HCT116 (cell line): ENCODE measurements around the gene DHX36. TPM values are rescaled to one million over a fixed set of nuclear protein-coding genes. Genes with fewer than 3 reads are reported as not detected.

Source experiments
- ATAC-seq: fragments of 200-7000 bp; cut with Tn5 transposase; 2 replicates; pipeline ENCODE4 v1.9.1; 2020; ENCODE audit warnings: mild to moderate bottlenecking, moderate library complexity
- BruUV-seq: library from RNA; stranded (reverse); fragments of 400-500 nt; replicated peaks from 2 replicates; lab custom pipeline; 2021; lab: Mats Ljungman, UMichigan
- CTCF ChIA-PET: fragments of 300-600 bp; sonication (Branson Sonifier 250); formaldehyde crosslinking; loops from one replicate; lab custom pipeline; 2021; ENCODE audit warnings: antibody characterized with exemption; lab: Charles Lee
- POLR2A ChIA-PET: fragments of 300-600, 350-600 bp; sonication (Branson Sonifier 250); formaldehyde crosslinking; loops from one replicate; lab custom pipeline; 2021; ENCODE audit warnings: antibody characterized with exemption; lab: Charles Lee
- RAD21 ChIA-PET, 2 experiments: fragments of 300-600 bp; sonication (Branson Sonifier 250); formaldehyde crosslinking; loops; one replicate each; lab custom pipeline; 2023; ENCODE audit warnings: low total read pairs in 2 of 2; ENCODE audit not compliant: uncharacterized antibody in 2 of 2, unreplicated experiment in 2 of 2, low non-redundant PET in 1 of 2; lab: Charles Lee
- DNase-seq: peaks from one replicate; pipeline ENCODE4 v3.0.0-alpha.2; 2010; ENCODE audit warnings: low read depth, low spot score
- H2AFZ ChIP-seq: fragments of 200-600 bp; shearing (Covaris generic), sonication (generic); 2 replicates; pipeline ENCODE4 v1.6.1; 2017; ENCODE audit warnings: low read depth, mixed run types, mixed read lengths, antibody characterized with exemption, low read length; ENCODE audit not compliant: poor library complexity, severe bottlenecking
- H3K27ac ChIP-seq: 2 replicates; pipeline ENCODE4 v1.5.1; 2012; ENCODE audit warnings: low read depth, low read length
- H3K27me3 ChIP-seq: fragments of 200-600 bp; sonication (generic); 2 replicates; pipeline ENCODE4 v1.6.1; 2016; ENCODE audit warnings: mixed run types, low read length, mixed read lengths; ENCODE audit not compliant: insufficient read depth
- H3K36me3 ChIP-seq, 2 experiments: fragments of 200-500 bp in 1 of 2; fragments of 200-600 bp in 1 of 2; sonication (Bioruptor generic) in 1 of 2; sonication (generic) in 1 of 2; 2 replicates each; pipeline versions ENCODE4 v1.5.1 to v1.6.1; 2014 to 2016; ENCODE audit warnings: low read length in 2 of 2, inconsistent platforms in 1 of 2, mixed read lengths in 1 of 2, mixed run types in 1 of 2; ENCODE audit not compliant: insufficient read depth in 2 of 2, control insufficient read depth in 1 of 2
- H3K4me1 ChIP-seq, 2 experiments: fragments of 200-600 bp in 1 of 2; sonication (generic) in 1 of 2; 2 replicates each; pipeline versions ENCODE4 v1.5.1 to v1.6.1; 2012 to 2017; ENCODE audit warnings: low read length in 2 of 2, inconsistent platforms in 1 of 2, mild to moderate bottlenecking in 1 of 2, mixed read lengths in 1 of 2, mixed run types in 1 of 2, moderate library complexity in 1 of 2; ENCODE audit not compliant: insufficient read depth in 2 of 2, control insufficient read depth in 1 of 2
- H3K4me2 ChIP-seq: fragments of 200-600 bp; sonication (generic); 2 replicates; pipeline ENCODE4 v1.6.1; 2017; ENCODE audit warnings: mixed run types, low read length, mixed read lengths
- H3K4me3 ChIP-seq, 2 experiments: fragments of 200-600 bp in 1 of 2; sonication (generic) in 1 of 2; replicated peaks in 1 of 2; 2 replicates each; pipeline ENCODE4 v1.5.1; 2011 to 2016; ENCODE audit warnings: low read length in 2 of 2, control low read depth in 1 of 2, low read depth in 1 of 2, mild to moderate bottlenecking in 1 of 2, mixed read lengths in 1 of 2, mixed run types in 1 of 2
- H3K79me2 ChIP-seq: fragments of 200-600 bp; sonication (generic); 2 replicates; pipeline ENCODE4 v1.6.1; 2017; ENCODE audit warnings: mild to moderate bottlenecking, mixed run types, low read length, moderate library complexity, mixed read lengths; ENCODE audit not compliant: insufficient read depth
- H3K9ac ChIP-seq: fragments of 200-600 bp; sonication (generic); 2 replicates; pipeline ENCODE4 v1.6.1; 2016; ENCODE audit warnings: low read length, mixed read lengths
- H3K9me2 ChIP-seq: fragments of 200-600 bp; sonication (generic), shearing (Covaris generic); 2 replicates; pipeline ENCODE4 v1.6.1; 2017; ENCODE audit warnings: mixed run types, mild to moderate bottlenecking, moderate library complexity; ENCODE audit not compliant: insufficient read depth
- H3K9me3 ChIP-seq, 2 experiments: fragments of 200-500 bp in 1 of 2; fragments of 200-600 bp in 1 of 2; sonication (Bioruptor generic) in 1 of 2; sonication (generic) in 1 of 2; 2 replicates each; pipeline ENCODE4 v1.6.1; 2014 to 2017; ENCODE audit warnings: low read length in 2 of 2, mixed read lengths in 2 of 2, inconsistent platforms in 1 of 2, low read depth in 1 of 2, mild to moderate bottlenecking in 1 of 2, mixed run types in 1 of 2, moderate library complexity in 1 of 2; ENCODE audit not compliant: control insufficient read depth in 1 of 2, insufficient read depth in 1 of 2
- H4K20me1 ChIP-seq: fragments of 200-600 bp; sonication (generic), shearing (Covaris generic); 2 replicates; pipeline ENCODE4 v1.6.1; 2017; ENCODE audit warnings: mixed run types, mild to moderate bottlenecking, moderate library complexity; ENCODE audit not compliant: insufficient read depth
- ATF3 ChIP-seq: IDR thresholded peaks from 2 replicates; pipeline ENCODE4 v1.6.1; 2012
- CEBPB ChIP-seq: IDR thresholded peaks from 2 replicates; pipeline ENCODE4 v1.6.1; 2012; ENCODE audit warnings: low read depth
- EGR1 ChIP-seq: IDR thresholded peaks from 2 replicates; pipeline ENCODE4 v1.6.1; 2012; ENCODE audit warnings: low read depth
- ELF1 ChIP-seq: IDR thresholded peaks from 2 replicates; pipeline ENCODE4 v1.6.1; 2012; ENCODE audit warnings: low read depth, borderline replicate concordance
- EZH2 ChIP-seq: fragments of 200-600 bp; sonication (generic); IDR thresholded peaks from 2 replicates; pipeline ENCODE4 v1.6.1; 2017; ENCODE audit warnings: antibody characterized with exemption, mixed run types
- FOSL1 ChIP-seq: IDR thresholded peaks from 2 replicates; pipeline ENCODE4 v1.6.1; 2012; ENCODE audit warnings: low read depth
- POLR2A ChIP-seq: IDR thresholded peaks from 2 replicates; pipeline ENCODE4 v1.7.0; 2011; ENCODE audit warnings: borderline replicate concordance; ENCODE audit not compliant: insufficient read depth, insufficient read length; ENCODE audit errors: extremely low read depth
- POLR2AphosphoS5 ChIP-seq: IDR thresholded peaks from 2 replicates; pipeline ENCODE4 v1.6.1; 2011; ENCODE audit warnings: mild to moderate bottlenecking, low read depth, low read length, moderate library complexity
- RAD21 ChIP-seq: IDR thresholded peaks from 2 replicates; pipeline ENCODE4 v1.6.1; 2012; ENCODE audit warnings: low read depth, mild to moderate bottlenecking
- SIN3A ChIP-seq: IDR thresholded peaks from 2 replicates; pipeline ENCODE4 v1.6.1; 2012; ENCODE audit warnings: low read depth
- TCF7L2 ChIP-seq: IDR thresholded peaks from 2 replicates; pipeline ENCODE4 v1.7.0; 2011; ENCODE audit warnings: borderline replicate concordance, inconsistent platforms; ENCODE audit not compliant: insufficient read depth, insufficient read length; ENCODE audit errors: extremely low read depth
- YY1 ChIP-seq: IDR thresholded peaks from 2 replicates; pipeline ENCODE4 v1.6.1; 2011; ENCODE audit warnings: low read length, low read depth, moderate library complexity, mild to moderate bottlenecking; ENCODE audit not compliant: insufficient replicate concordance; ENCODE audit errors: extremely low read depth
- ZNF274 ChIP-seq: fragments of 200-500 bp; sonication (Bioruptor generic); IDR thresholded peaks from 2 replicates; pipeline ENCODE4 v1.6.1; 2014; ENCODE audit warnings: mild to moderate bottlenecking, low read depth, low read length, inconsistent platforms
- intact Hi-C: fragments of 100-400 bp; cut with micrococcal nuclease; formaldehyde crosslinking; loops from 2 replicates; pipeline ENCODE4 v1.10.0; 2022
- total RNA-seq: library from RNA; stranded (reverse); gene quantifications from one replicate; pipeline ENCODE4 v1.2.1, GENCODE V29; 2021; ENCODE audit not compliant: unreplicated experiment
- TF ChIP-seq, protein P1 (sequence below), 3 experiments: fragments of 200-600 bp in 1 of 3; sonication (generic) in 1 of 3; IDR thresholded peaks in 2 of 3; conservative IDR thresholded peaks in 1 of 3; 2 replicates each; pipeline ENCODE4 v1.5.1; 2012 to 2017; ENCODE audit warnings: low read depth in 2 of 3, low read length in 2 of 3, antibody characterized with exemption in 1 of 3, borderline replicate concordance in 1 of 3, control low read depth in 1 of 3, mild to moderate bottlenecking in 1 of 3, mixed read lengths in 1 of 3, mixed run types in 1 of 3, moderate library complexity in 1 of 3; ENCODE audit not compliant: insufficient read depth in 1 of 3
- TF ChIP-seq, protein P2 (sequence below): IDR thresholded peaks from 2 replicates; pipeline ENCODE4 v1.6.1; 2012; ENCODE audit warnings: low read depth

Gene DHX36
- total RNA-seq, 1 experiment from 2014 or later: 49.9 TPM

DNA sequence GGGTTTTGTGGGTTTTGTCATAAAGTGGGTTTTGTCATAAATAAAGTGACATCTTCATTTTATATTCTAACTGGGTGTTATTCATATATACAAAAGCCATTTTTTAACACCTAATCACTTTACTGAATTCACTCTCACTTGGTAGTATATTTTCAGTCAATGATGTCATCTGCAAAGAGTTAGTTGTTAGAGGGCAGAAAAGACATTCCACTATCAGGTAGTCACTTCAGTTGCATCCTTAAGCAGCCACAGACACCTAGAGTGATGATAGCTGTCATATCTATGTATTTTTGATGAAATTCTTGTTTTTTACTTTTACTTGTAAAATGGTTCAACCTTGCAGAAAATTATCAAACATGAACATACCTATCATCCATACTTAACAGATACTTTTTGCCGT is 89.0 kb downstream of the DHX36 start:
- no peaks in the 10 kb centered on the region for H3K4me1 ChIP-seq
- no peaks in the 10 kb centered on the region for H3K36me3 ChIP-seq
- H3K4me3 ChIP-seq: no peak overlapping the region
- ChIA-PET CTCF (no interaction called here), POLR2A (no interaction called here)
- no peak overlapping the region for H3K27ac ChIP-seq
- H3K4me2 ChIP-seq: no peak overlapping the region
- H3K9ac ChIP-seq: no peak overlapping the region
- H4K20me1 ChIP-seq: no peaks in the 10 kb centered on the region
- no TSS peak for BruUV-seq
- no peaks in the 10 kb centered on the region for H3K9me3 ChIP-seq
- no peaks in the 10 kb centered on the region for H3K9me2 ChIP-seq
- ATAC-seq (no peak), DNase-seq (no peak)
- no peak overlapping the region for H2AFZ ChIP-seq
- H3K79me2 ChIP-seq: no peaks in the 10 kb centered on the region
- intact Hi-C loops: no loop called here
- no peaks in the 10 kb centered on the region for H3K27me3 ChIP-seq
- no peak for TF ChIP-seq POLR2AphosphoS5
- no peak for TF ChIP-seq TCF7L2
- TF ChIP-seq EGR1: no peak
- TF ChIP-seq, protein P1, sequence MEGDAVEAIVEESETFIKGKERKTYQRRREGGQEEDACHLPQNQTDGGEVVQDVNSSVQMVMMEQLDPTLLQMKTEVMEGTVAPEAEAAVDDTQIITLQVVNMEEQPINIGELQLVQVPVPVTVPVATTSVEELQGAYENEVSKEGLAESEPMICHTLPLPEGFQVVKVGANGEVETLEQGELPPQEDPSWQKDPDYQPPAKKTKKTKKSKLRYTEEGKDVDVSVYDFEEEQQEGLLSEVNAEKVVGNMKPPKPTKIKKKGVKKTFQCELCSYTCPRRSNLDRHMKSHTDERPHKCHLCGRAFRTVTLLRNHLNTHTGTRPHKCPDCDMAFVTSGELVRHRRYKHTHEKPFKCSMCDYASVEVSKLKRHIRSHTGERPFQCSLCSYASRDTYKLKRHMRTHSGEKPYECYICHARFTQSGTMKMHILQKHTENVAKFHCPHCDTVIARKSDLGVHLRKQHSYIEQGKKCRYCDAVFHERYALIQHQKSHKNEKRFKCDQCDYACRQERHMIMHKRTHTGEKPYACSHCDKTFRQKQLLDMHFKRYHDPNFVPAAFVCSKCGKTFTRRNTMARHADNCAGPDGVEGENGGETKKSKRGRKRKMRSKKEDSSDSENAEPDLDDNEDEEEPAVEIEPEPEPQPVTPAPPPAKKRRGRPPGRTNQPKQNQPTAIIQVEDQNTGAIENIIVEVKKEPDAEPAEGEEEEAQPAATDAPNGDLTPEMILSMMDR (IDR thresholded peaks at IDR 0.05 in 2 of 3, conservative IDR thresholded peaks at IDR 0.05 in 1 of 3; ENCODE audit: borderline replicate concordance in 1 of 3, insufficient read depth in 1 of 3, low read depth in 2 of 3, low read length in 2 of 3): no peak
- TF ChIP-seq ATF3: no peak
- TF ChIP-seq CEBPB: no peak
- no peak for TF ChIP-seq ELF1
- TF ChIP-seq, protein P2, sequence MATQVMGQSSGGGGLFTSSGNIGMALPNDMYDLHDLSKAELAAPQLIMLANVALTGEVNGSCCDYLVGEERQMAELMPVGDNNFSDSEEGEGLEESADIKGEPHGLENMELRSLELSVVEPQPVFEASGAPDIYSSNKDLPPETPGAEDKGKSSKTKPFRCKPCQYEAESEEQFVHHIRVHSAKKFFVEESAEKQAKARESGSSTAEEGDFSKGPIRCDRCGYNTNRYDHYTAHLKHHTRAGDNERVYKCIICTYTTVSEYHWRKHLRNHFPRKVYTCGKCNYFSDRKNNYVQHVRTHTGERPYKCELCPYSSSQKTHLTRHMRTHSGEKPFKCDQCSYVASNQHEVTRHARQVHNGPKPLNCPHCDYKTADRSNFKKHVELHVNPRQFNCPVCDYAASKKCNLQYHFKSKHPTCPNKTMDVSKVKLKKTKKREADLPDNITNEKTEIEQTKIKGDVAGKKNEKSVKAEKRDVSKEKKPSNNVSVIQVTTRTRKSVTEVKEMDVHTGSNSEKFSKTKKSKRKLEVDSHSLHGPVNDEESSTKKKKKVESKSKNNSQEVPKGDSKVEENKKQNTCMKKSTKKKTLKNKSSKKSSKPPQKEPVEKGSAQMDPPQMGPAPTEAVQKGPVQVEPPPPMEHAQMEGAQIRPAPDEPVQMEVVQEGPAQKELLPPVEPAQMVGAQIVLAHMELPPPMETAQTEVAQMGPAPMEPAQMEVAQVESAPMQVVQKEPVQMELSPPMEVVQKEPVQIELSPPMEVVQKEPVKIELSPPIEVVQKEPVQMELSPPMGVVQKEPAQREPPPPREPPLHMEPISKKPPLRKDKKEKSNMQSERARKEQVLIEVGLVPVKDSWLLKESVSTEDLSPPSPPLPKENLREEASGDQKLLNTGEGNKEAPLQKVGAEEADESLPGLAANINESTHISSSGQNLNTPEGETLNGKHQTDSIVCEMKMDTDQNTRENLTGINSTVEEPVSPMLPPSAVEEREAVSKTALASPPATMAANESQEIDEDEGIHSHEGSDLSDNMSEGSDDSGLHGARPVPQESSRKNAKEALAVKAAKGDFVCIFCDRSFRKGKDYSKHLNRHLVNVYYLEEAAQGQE: no peak
- TF ChIP-seq RAD21: no peak
- no peak for TF ChIP-seq ZNF274
- TF ChIP-seq POLR2A: no peak
- no peak for TF ChIP-seq FOSL1
- no peak for TF ChIP-seq SIN3A
- no peak for TF ChIP-seq YY1
- TF ChIP-seq EZH2: no peak
- TF ChIP-seq, all 23 proteins: peak for 0
- RAD21 ChIA-PET: no interaction called here
